Tibial nerve (tissue), 3 donors: ENCODE data around the gene SMS.

ENCODE experiments used
- POLR2A ChIP-seq, 2 donors: fragments of 450-650 bp; IDR thresholded peaks; one replicate each; pipeline ENCODE4 v1.6.1; 2017; ENCODE audit warnings: antibody characterized with exemption in 2 of 2, mild to moderate bottlenecking in 2 of 2, moderate library complexity in 2 of 2
- TF ChIP-seq, protein P1 (sequence below), 5 experiments: fragments of 200-600 bp in 3 of 5; fragments of 450-650 bp in 2 of 5; sonication (generic) in 3 of 5; IDR thresholded peaks; one replicate each; pipeline ENCODE4 v1.5.1; 2016 to 2019; ENCODE audit warnings: antibody characterized with exemption in 5 of 5, mild to moderate bottlenecking in 3 of 5, moderate library complexity in 2 of 5

DNA sequence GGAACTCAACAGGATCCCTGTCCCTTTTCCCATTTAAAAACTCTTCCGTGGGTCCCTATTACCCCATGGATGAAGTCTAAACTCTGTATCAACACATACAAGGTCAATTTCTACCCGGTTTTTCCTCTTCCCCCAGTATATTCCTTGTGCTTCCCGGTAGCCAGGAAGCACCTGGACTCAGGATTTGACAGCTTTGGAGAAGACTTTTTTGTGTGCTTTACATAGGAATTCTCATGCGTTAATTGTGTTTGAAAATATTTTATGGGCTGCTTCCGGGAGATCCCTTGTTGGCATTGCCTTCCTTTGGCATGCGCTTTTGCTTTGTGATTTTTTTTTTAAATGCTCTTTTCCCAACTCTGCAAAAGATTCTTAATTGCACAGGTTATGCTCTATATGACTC lies 7.2 kb downstream of the SMS start:
- no peak for TF ChIP-seq POLR2A (IDR thresholded peaks at IDR 0.05)
- TF ChIP-seq, protein P1, sequence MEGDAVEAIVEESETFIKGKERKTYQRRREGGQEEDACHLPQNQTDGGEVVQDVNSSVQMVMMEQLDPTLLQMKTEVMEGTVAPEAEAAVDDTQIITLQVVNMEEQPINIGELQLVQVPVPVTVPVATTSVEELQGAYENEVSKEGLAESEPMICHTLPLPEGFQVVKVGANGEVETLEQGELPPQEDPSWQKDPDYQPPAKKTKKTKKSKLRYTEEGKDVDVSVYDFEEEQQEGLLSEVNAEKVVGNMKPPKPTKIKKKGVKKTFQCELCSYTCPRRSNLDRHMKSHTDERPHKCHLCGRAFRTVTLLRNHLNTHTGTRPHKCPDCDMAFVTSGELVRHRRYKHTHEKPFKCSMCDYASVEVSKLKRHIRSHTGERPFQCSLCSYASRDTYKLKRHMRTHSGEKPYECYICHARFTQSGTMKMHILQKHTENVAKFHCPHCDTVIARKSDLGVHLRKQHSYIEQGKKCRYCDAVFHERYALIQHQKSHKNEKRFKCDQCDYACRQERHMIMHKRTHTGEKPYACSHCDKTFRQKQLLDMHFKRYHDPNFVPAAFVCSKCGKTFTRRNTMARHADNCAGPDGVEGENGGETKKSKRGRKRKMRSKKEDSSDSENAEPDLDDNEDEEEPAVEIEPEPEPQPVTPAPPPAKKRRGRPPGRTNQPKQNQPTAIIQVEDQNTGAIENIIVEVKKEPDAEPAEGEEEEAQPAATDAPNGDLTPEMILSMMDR (IDR thresholded peaks at IDR 0.05) = no peak
